Left ventricle myocardium inferior (tissue), 1 donor: ENCODE results near the gene PPFIA3. TPM values are rescaled to one million over a fixed set of nuclear protein-coding genes. Genes with fewer than 3 reads are reported as not detected.
"Not testable (repeated sequence)": the region's sequence is repeated elsewhere in the genome, so short reads cannot be mapped to it uniquely, and the experiment has no call there.

Source experiments
- DNase-seq: peaks from one replicate; pipeline ENCODE4 v3.0.0-alpha.2; 2020
- H3K27ac ChIP-seq: fragments of 200-600 bp; replicated peaks from 2 replicates; pipeline ENCODE4 v1.8.0; 2021
- H3K27me3 ChIP-seq: fragments of 200-600 bp; 2 replicates; pipeline ENCODE4 v1.8.0; 2021; ENCODE audit warnings: low read depth
- H3K36me3 ChIP-seq: fragments of 200-600 bp; 2 replicates; pipeline ENCODE4 v1.8.0; 2021
- H3K4me1 ChIP-seq: fragments of 200-600 bp; 2 replicates; pipeline ENCODE4 v1.8.0; 2021
- H3K4me3 ChIP-seq: fragments of 200-600 bp; 2 replicates; pipeline ENCODE4 v1.8.0; 2021; ENCODE audit warnings: mild to moderate bottlenecking, moderate library complexity
- H3K9me3 ChIP-seq: fragments of 200-600 bp; replicated peaks from 2 replicates; pipeline ENCODE4 v1.8.0; 2021
- intact Hi-C: fragments of 100-400 bp; cut with micrococcal nuclease; formaldehyde crosslinking; loops from one replicate; pipeline ENCODE4 v1.11.0; 2022
- total RNA-seq: library from RNA; stranded (reverse); fragmentation: NEBNext Ultra II Directional; extraction: Animal tissue kit (Norgen Biotek cat#: 25700); gene quantifications from one replicate; pipeline ENCODE4 v1.2.1, GENCODE V29; 2021
- TF ChIP-seq, protein P1 (sequence below): fragments of 200-600 bp; IDR thresholded peaks from 2 replicates; pipeline ENCODE4 v1.8.0; 2021; ENCODE audit warnings: antibody characterized with exemption, mild to moderate bottlenecking, borderline replicate concordance
- donor health status: DM: no; HTN: yes; CAD: no; lungs with severe emphysema.

PPFIA3 gene
- total RNA-seq, 1 donor from 2014 or later: 5.7 TPM

DNA sequence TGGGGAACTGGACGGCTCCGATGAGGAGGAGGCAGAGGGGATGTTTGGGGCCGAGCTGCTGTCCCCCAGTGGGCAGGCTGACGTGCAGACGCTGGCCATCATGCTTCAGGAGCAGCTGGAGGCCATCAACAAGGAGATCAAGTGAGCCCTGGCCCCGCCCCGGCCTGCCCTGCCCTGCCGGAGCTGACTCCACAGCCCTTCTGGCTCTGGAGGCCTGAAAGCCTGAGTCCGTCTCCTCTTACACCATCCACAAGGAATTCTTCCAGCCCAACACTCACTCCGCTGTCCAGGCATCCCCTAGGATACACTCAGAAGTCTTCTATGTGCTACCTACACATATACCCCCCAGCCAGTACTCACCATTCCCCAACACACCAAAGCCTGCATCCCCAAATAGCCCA is 17.4 kb downstream of the PPFIA3 start:
- Histone ChIP-seq H3K27me3 (no peaks in the 10 kb centered on the region), H3K4me3 (peak overlapping the region; percentile 21), H3K27ac (peak overlapping the region; percentile 82), H3K4me1 (peaks cover 22% of the 10 kb centered on the region), H3K9me3 (no peaks in the 10 kb centered on the region), H3K36me3 (no peaks in the 10 kb centered on the region)
- intact Hi-C loops: no loop called here
- peak; percentile 85 for DNase-seq
- TF ChIP-seq, protein P1, sequence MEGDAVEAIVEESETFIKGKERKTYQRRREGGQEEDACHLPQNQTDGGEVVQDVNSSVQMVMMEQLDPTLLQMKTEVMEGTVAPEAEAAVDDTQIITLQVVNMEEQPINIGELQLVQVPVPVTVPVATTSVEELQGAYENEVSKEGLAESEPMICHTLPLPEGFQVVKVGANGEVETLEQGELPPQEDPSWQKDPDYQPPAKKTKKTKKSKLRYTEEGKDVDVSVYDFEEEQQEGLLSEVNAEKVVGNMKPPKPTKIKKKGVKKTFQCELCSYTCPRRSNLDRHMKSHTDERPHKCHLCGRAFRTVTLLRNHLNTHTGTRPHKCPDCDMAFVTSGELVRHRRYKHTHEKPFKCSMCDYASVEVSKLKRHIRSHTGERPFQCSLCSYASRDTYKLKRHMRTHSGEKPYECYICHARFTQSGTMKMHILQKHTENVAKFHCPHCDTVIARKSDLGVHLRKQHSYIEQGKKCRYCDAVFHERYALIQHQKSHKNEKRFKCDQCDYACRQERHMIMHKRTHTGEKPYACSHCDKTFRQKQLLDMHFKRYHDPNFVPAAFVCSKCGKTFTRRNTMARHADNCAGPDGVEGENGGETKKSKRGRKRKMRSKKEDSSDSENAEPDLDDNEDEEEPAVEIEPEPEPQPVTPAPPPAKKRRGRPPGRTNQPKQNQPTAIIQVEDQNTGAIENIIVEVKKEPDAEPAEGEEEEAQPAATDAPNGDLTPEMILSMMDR: no peak

DNA sequence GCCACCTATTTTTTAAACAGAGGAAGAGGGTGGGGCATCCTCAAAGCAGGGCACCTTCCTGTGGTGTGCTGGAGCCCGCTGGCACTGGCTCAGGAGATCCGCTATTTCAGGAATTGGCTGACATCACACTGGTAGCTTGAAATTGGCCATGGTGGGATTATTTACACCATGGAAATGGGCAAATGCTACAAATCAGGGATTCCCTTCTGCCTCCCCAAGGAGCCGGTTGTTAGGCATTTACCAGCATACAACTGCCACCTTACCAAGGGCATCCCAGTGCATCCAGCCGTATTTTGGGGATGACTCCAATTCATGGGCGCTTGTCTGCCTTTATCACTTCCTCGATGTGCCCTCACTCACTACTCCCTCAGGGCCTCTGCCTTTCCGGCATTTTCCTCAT is 21.6 kb downstream of the PPFIA3 start:
- Histone ChIP-seq H3K27ac (no peak overlapping the region), H3K36me3 (no peaks in the 10 kb centered on the region), H3K4me1 (peaks cover 29% of the 10 kb centered on the region), H3K4me3 (no peak overlapping the region), H3K9me3 (no peaks in the 10 kb centered on the region), H3K27me3 (no peaks in the 10 kb centered on the region)
- intact Hi-C loops: no loop called here
- TF ChIP-seq, protein P1: no peak
- no peak for DNase-seq

DNA sequence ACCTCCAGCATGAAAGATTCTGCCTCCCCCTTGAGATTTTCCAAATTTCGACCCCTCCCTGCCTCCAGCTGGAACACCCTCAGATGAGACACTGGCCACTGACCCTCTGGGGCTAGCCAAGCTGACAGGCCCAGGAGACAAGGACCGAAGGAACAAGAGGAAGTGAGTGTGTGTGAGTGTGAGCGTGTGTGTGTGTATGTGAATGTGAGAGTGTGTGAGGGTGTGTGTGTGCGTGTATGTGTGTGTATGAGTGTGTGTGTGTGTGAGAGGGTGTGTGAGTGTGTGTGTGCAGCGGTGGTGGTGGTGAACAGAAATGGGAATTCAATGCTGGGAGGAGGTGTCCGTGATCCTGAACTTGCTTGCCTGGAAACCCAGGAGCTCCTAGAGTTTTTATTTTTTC is 22.0 kb downstream of the PPFIA3 start:
- H3K9me3 ChIP-seq: no peaks in the 10 kb centered on the region
- no peaks in the 10 kb centered on the region for H3K36me3 ChIP-seq
- no peak overlapping the region for H3K27ac ChIP-seq
- TF ChIP-seq, protein P1: no peak
- H3K4me3 ChIP-seq: no peak overlapping the region
- intact Hi-C loops: no loop called here
- DNase-seq: no peak
- peaks cover 29% of the 10 kb centered on the region for H3K4me1 ChIP-seq
- no peaks in the 10 kb centered on the region for H3K27me3 ChIP-seq

DNA sequence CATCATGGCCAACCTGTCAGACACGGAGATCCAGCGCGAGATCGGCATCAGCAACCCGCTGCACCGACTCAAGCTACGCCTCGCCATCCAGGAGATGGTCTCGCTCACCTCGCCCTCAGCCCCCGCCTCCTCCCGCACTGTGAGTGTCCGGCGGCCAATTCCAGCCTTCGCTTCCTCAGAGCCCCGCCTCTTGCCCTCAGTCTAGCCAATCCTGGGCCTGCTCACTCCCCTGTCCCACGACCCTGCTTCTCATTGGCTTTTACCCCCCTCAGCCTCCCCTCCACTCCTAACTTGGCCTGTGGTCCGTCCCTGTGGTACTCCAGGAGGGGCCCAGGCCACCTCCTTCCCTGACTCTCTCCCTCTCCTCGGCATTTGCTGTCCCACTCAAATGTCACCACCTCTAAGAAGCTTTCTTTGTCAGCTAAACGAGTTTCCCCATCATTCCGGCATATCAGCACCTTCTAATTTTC is 23.6 kb downstream of the PPFIA3 start:
- H3K27ac ChIP-seq: peak overlapping the region; percentile 31

DNA sequence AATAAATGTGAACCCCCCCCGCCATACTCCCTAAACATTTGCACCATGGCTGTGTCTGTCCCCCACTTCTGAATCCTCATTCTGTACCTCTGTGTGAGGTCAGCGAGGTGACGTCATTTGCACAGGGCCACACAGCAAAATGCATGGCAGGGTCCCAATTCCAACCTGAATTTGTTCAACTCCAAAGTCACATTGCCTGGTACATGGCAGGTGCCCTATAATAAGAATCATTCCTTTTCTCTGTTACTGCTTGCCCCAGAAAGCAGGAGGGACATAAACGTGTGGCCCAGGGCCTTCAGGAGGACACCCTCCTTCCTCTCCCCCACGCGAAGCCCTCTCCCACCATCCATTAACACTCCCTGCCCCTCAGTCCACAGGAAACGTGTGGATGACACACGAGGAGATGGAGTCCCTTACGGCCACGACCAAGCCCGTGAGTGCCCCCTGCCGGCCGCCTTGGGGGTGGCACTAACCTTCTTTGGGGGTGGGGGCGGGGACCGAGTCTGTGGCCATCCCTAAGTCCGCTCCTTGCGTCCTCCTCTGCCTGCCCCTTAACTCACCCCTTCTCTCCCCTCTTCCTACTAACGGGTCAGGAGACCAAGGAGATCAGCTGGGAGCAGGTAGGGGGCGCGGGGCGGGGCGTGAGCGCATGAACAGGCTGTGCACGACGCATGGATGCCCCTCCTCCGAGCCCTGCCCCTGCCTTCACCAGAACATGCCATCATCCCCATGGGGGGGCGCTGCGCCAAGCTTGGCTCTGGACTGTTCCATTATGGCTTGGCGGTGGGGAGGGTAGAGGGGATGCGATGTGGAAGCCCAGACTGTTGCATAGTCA is 26.4 kb downstream of the PPFIA3 start:
- intact Hi-C loops: no loop called here
- TF ChIP-seq, protein P1: peak; percentile 92
- Histone ChIP-seq H3K9me3 (no peaks in the 10 kb centered on the region), H3K4me1 (peaks cover 64% of the 10 kb centered on the region), H3K36me3 (no peaks in the 10 kb centered on the region), H3K27me3 (no peaks in the 10 kb centered on the region), H3K4me3 (peak overlapping the region; percentile 46), H3K27ac (peak overlapping the region; percentile 25)
- DNase-seq: peak; percentile 84

More for the DNA sequence above, 23.6 kb downstream of the PPFIA3 start:
- H3K4me3 ChIP-seq: peak overlapping the region; percentile 70
- H3K4me1 ChIP-seq: peaks cover 37% of the 10 kb centered on the region
- H3K36me3 ChIP-seq: no peaks in the 10 kb centered on the region
- DNase-seq: peak; percentile 92
- no peaks in the 10 kb centered on the region for H3K27me3 ChIP-seq
- H3K9me3 ChIP-seq: no peaks in the 10 kb centered on the region
- intact Hi-C loops: no loop called here
- TF ChIP-seq, protein P1: no peak

DNA sequence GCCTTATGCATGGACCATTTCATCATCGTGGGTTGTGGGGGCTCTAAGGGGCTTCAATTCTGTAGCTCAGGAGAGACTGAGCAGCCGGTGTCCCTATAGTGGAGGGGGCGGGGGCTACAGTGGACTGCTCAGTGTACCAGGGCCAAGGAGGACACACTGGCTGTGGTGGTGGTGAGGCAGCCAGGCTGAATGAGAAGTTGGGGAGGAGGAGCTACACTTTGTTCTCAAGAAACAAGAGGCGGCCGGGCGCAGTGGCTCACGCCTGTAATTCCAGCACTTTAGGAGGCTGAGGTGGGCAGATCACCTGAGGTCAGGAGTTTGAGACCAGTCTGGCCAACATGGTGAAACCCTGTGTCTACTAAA is 27.0 kb downstream of the PPFIA3 start:
- peak overlapping the region; percentile 18 for H3K27ac ChIP-seq
- intact Hi-C loops, H3K36me3 ChIP-seq, H3K27me3 ChIP-seq, DNase-seq, H3K4me3 ChIP-seq, H3K9me3 ChIP-seq: not testable (repeated sequence)
- peaks cover 70% of the 10 kb centered on the region for H3K4me1 ChIP-seq
